ENCODE results near the gene MAML3.

DNA sequence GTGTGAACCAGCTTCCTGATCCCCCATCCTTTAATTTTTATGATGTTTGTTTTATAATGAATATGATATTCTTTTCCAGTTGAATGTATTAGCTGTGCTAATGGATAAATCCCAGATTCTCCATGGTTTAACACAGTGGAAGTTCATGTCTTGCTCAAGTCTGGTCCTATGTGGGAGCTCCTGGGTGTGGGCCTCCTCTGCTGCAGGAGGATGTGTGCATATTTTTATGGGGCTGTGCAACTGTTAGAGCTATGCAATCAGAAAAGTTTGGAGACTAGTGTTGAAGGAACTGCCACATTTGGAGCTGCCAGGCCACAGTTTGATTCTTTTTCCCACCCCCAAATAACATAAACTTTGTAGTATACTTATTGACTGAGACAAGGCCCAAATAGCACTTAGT is 463.6 kb downstream of the MAML3 start:
- TF ChIP-seq, protein P1, sequence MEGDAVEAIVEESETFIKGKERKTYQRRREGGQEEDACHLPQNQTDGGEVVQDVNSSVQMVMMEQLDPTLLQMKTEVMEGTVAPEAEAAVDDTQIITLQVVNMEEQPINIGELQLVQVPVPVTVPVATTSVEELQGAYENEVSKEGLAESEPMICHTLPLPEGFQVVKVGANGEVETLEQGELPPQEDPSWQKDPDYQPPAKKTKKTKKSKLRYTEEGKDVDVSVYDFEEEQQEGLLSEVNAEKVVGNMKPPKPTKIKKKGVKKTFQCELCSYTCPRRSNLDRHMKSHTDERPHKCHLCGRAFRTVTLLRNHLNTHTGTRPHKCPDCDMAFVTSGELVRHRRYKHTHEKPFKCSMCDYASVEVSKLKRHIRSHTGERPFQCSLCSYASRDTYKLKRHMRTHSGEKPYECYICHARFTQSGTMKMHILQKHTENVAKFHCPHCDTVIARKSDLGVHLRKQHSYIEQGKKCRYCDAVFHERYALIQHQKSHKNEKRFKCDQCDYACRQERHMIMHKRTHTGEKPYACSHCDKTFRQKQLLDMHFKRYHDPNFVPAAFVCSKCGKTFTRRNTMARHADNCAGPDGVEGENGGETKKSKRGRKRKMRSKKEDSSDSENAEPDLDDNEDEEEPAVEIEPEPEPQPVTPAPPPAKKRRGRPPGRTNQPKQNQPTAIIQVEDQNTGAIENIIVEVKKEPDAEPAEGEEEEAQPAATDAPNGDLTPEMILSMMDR (IDR thresholded peaks at IDR 0.05; ENCODE audit: insufficient read depth, low read length) = no peak
- TF ChIP-seq GABPA (IDR thresholded peaks at IDR 0.05; ENCODE audit: low read depth) (no peak), REST (IDR thresholded peaks at IDR 0.05; ENCODE audit: insufficient replicate concordance, low read depth) (no peak)

Measured in HL-60 (cell line).